Measurements from ENCODE around the gene MAK.
"Not testable (repeated sequence)": the region's sequence is repeated elsewhere in the genome, so short reads cannot be mapped to it uniquely, and the experiment has no call there.

Gene MAK

GRCh38 chr6:10877012-10877411, 38.7 kb upstream of the MAK start:
- DNase-seq (ENCODE audit: insufficient read length) (no peak), FAIRE-seq (no peak)
- TF ChIP-seq POLR2A (IDR thresholded peaks at IDR 0.05; ENCODE audit: low read depth, low read length) (no peak), TAF1 (IDR thresholded peaks at IDR 0.05; ENCODE audit: borderline replicate concordance, low read depth, low read length) (no peak), POLR2AphosphoS5 (IDR thresholded peaks at IDR 0.05; ENCODE audit: low read depth, low read length) (no peak)

GRCh38 chr6:10875026-10875425, 36.7 kb upstream of the MAK start:
- FAIRE-seq (no peak), DNase-seq (ENCODE audit: insufficient read length) (no peak)
- no peak for TF ChIP-seq POLR2AphosphoS5 (IDR thresholded peaks at IDR 0.05; ENCODE audit: low read depth, low read length)
- TF ChIP-seq POLR2A (IDR thresholded peaks at IDR 0.05; ENCODE audit: low read depth, low read length): no peak
- TF ChIP-seq TAF1 (IDR thresholded peaks at IDR 0.05; ENCODE audit: borderline replicate concordance, low read depth, low read length): no peak

GRCh38 chr6:10874207-10874606, 35.9 kb upstream of the MAK start:
- no peak for TF ChIP-seq POLR2A (IDR thresholded peaks at IDR 0.05; ENCODE audit: low read depth, low read length)
- TF ChIP-seq POLR2AphosphoS5 (IDR thresholded peaks at IDR 0.05; ENCODE audit: low read depth, low read length): no peak
- no peak for TF ChIP-seq TAF1 (IDR thresholded peaks at IDR 0.05; ENCODE audit: borderline replicate concordance, low read depth, low read length)
- FAIRE-seq: no peak
- no peak for DNase-seq (ENCODE audit: insufficient read length)

GRCh38 chr6:10873374-10873773, 35.0 kb upstream of the MAK start:
- DNase-seq (ENCODE audit: insufficient read length): no peak
- no peak for TF ChIP-seq TAF1 (IDR thresholded peaks at IDR 0.05; ENCODE audit: borderline replicate concordance, low read depth, low read length)
- no peak for TF ChIP-seq POLR2A (IDR thresholded peaks at IDR 0.05; ENCODE audit: low read depth, low read length)
- no peak for TF ChIP-seq POLR2AphosphoS5 (IDR thresholded peaks at IDR 0.05; ENCODE audit: low read depth, low read length)
- FAIRE-seq: no peak

- FAIRE-seq (no peak), DNase-seq (ENCODE audit: insufficient read length) (no peak)
- TF ChIP-seq POLR2A (IDR thresholded peaks at IDR 0.05; ENCODE audit: low read depth, low read length) (no peak), TAF1 (IDR thresholded peaks at IDR 0.05; ENCODE audit: borderline replicate concordance, low read depth, low read length) (no peak), POLR2AphosphoS5 (IDR thresholded peaks at IDR 0.05; ENCODE audit: low read depth, low read length) (no peak)
Observed at GRCh38 chr6:10867952-10868351, 29.6 kb upstream of the MAK start.

- FAIRE-seq; DNase-seq (ENCODE audit: insufficient read length): not testable (repeated sequence)
Observed at GRCh38 chr6:10866709-10867108, 28.4 kb upstream of the MAK start.

- FAIRE-seq; DNase-seq (ENCODE audit: insufficient read length): not testable (repeated sequence)
Observed at GRCh38 chr6:10863031-10863430, 24.7 kb upstream of the MAK start.

GRCh38 chr6:10862361-10862760, 24.0 kb upstream of the MAK start:
- TF ChIP-seq TAF1 (IDR thresholded peaks at IDR 0.05; ENCODE audit: borderline replicate concordance, low read depth, low read length): no peak
- TF ChIP-seq POLR2AphosphoS5 (IDR thresholded peaks at IDR 0.05; ENCODE audit: low read depth, low read length): no peak
- TF ChIP-seq POLR2A (IDR thresholded peaks at IDR 0.05; ENCODE audit: low read depth, low read length): no peak
- DNase-seq (ENCODE audit: insufficient read length): no peak
- no peak for FAIRE-seq

GRCh38 chr6:10861086-10861485, 22.7 kb upstream of the MAK start:
- no peak for TF ChIP-seq POLR2AphosphoS5 (IDR thresholded peaks at IDR 0.05; ENCODE audit: low read depth, low read length)
- FAIRE-seq (no peak), DNase-seq (ENCODE audit: insufficient read length) (no peak)

- TF ChIP-seq POLR2AphosphoS5 (IDR thresholded peaks at IDR 0.05; ENCODE audit: low read depth, low read length): no peak
- FAIRE-seq (no peak), DNase-seq (ENCODE audit: insufficient read length) (no peak)
Observed at GRCh38 chr6:10857259-10857658, 18.9 kb upstream of the MAK start.

- DNase-seq (ENCODE audit: insufficient read length): no peak
- no peak for FAIRE-seq
- TF ChIP-seq POLR2AphosphoS5 (IDR thresholded peaks at IDR 0.05; ENCODE audit: low read depth, low read length): no peak
- TF ChIP-seq TAF1 (IDR thresholded peaks at IDR 0.05; ENCODE audit: borderline replicate concordance, low read depth, low read length): no peak
- no peak for TF ChIP-seq POLR2A (IDR thresholded peaks at IDR 0.05; ENCODE audit: low read depth, low read length)
Observed at GRCh38 chr6:10854922-10855632, 16.7 kb upstream of the MAK start.

GRCh38 chr6:10853849-10854300, 15.5 kb upstream of the MAK start:
- DNase-seq (ENCODE audit: insufficient read length); FAIRE-seq: not testable (repeated sequence)

GRCh38 chr6:10852361-10852960, 14.1 kb upstream of the MAK start:
- DNase-seq (ENCODE audit: insufficient read length) (no peak), FAIRE-seq (no peak)
- TF ChIP-seq TAF1 (IDR thresholded peaks at IDR 0.05; ENCODE audit: borderline replicate concordance, low read depth, low read length) (no peak), POLR2A (IDR thresholded peaks at IDR 0.05; ENCODE audit: low read depth, low read length) (no peak), POLR2AphosphoS5 (IDR thresholded peaks at IDR 0.05; ENCODE audit: low read depth, low read length) (no peak)
